Gastroesophageal sphincter (tissue), 3 donors: Measurements from ENCODE around the gene VPS11.

Experiments
- POLR2A ChIP-seq, 2 donors: fragments of 450-650 bp; IDR thresholded peaks; one replicate each; pipeline ENCODE4 v1.6.1; 2017; ENCODE audit warnings: antibody characterized with exemption in 2 of 2, mild to moderate bottlenecking in 2 of 2, moderate library complexity in 1 of 2
- TF ChIP-seq, protein P1 (sequence below), 4 experiments: fragments of 200-600 bp in 2 of 4; fragments of 450-650 bp in 2 of 4; sonication (generic) in 1 of 4; IDR thresholded peaks; one replicate each; pipeline ENCODE4 v1.5.1; 2017 to 2019; ENCODE audit warnings: antibody characterized with exemption in 4 of 4, mild to moderate bottlenecking in 2 of 4, moderate library complexity in 2 of 4

DNA sequence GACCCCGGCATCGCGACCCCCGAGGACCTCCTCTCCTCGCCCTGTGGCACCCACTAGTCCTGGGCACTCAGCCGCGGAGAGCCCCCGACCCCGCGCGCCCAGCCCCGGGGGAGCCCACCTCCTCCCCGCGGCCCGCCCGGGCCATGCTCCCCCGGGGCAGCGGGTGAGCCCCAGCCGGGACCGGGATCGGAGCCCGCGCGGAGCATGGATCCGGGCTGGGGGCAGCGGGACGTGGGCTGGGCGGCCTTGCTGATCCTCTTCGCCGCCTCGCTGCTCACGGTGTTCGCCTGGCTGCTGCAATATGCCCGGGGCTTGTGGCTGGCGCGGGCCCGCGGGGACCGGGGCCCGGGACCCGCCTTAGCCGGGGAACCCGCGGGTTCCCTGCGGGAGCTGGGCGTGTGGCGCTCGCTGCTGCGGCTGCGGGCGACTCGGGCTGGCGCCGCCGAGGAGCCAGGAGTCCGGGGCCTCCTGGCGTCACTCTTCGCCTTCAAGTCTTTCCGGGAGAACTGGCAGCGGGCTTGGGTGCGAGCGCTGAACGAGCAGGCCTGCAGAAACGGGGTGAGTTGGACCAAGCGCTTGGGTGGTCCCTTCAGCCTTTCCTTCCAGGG, 40.0 kb downstream of the VPS11 start:
- TF ChIP-seq, protein P1, sequence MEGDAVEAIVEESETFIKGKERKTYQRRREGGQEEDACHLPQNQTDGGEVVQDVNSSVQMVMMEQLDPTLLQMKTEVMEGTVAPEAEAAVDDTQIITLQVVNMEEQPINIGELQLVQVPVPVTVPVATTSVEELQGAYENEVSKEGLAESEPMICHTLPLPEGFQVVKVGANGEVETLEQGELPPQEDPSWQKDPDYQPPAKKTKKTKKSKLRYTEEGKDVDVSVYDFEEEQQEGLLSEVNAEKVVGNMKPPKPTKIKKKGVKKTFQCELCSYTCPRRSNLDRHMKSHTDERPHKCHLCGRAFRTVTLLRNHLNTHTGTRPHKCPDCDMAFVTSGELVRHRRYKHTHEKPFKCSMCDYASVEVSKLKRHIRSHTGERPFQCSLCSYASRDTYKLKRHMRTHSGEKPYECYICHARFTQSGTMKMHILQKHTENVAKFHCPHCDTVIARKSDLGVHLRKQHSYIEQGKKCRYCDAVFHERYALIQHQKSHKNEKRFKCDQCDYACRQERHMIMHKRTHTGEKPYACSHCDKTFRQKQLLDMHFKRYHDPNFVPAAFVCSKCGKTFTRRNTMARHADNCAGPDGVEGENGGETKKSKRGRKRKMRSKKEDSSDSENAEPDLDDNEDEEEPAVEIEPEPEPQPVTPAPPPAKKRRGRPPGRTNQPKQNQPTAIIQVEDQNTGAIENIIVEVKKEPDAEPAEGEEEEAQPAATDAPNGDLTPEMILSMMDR (IDR thresholded peaks at IDR 0.05) = no peak
- no peak for TF ChIP-seq POLR2A (IDR thresholded peaks at IDR 0.05)
